Endodermal cell (in vitro differentiated cells): ENCODE data around the gene PKD1. TPM values are rescaled to one million over a fixed set of nuclear protein-coding genes. Genes with fewer than 3 reads are reported as not detected.

Source experiments
- DNase-seq: peaks from one replicate; pipeline ENCODE4 v3.0.0-alpha.2; 2017
- H3K27ac ChIP-seq: 2 replicates; pipeline ENCODE4 v1.5.1; 2013; ENCODE audit warnings: mild to moderate bottlenecking, low read depth, low read length, moderate library complexity
- H3K27me3 ChIP-seq: 2 replicates; pipeline ENCODE4 v1.6.1; 2013; ENCODE audit warnings: mild to moderate bottlenecking, low read length, moderate library complexity; ENCODE audit not compliant: insufficient read depth, control insufficient read depth, poor library complexity, severe bottlenecking
- H3K36me3 ChIP-seq: 2 replicates; pipeline ENCODE4 v1.7.0; 2013; ENCODE audit warnings: mild to moderate bottlenecking, low read length, moderate library complexity; ENCODE audit not compliant: control insufficient read depth, insufficient read depth
- H3K4me1 ChIP-seq: one replicate; pipeline ENCODE4 v1.7.0; 2013; ENCODE audit warnings: low read length; ENCODE audit not compliant: control insufficient read depth, insufficient read depth
- H3K4me3 ChIP-seq: 2 replicates; pipeline ENCODE4 v1.5.1; 2013; ENCODE audit warnings: mild to moderate bottlenecking, low read length, moderate library complexity
- H3K9ac ChIP-seq: 2 replicates; pipeline ENCODE4 v1.6.1; 2013; ENCODE audit warnings: mild to moderate bottlenecking, low read length, moderate library complexity; ENCODE audit not compliant: poor library complexity, severe bottlenecking; ENCODE audit errors: extremely low read depth
- H3K9me3 ChIP-seq: 2 replicates; pipeline ENCODE4 v1.6.1; 2013; ENCODE audit warnings: mild to moderate bottlenecking, low read length, moderate library complexity; ENCODE audit not compliant: control insufficient read depth
- H3K27ac Mint-ChIP-seq: 2 replicates; pipeline ENCODE4 v1.8.0; 2020; ENCODE audit warnings: mixed read lengths
- H3K27me3 Mint-ChIP-seq: 2 replicates; pipeline ENCODE4 v1.8.0; 2021; ENCODE audit warnings: mild to moderate bottlenecking, mixed read lengths; ENCODE audit not compliant: insufficient read depth
- H3K36me3 Mint-ChIP-seq: 2 replicates; pipeline ENCODE4 v1.8.0; 2020; ENCODE audit warnings: low read depth, mixed read lengths
- H3K4me1 Mint-ChIP-seq: 2 replicates; pipeline ENCODE4 v1.8.0; 2020; ENCODE audit warnings: mixed read lengths
- H3K4me3 Mint-ChIP-seq: 2 replicates; pipeline ENCODE4 v1.8.0; 2020; ENCODE audit warnings: mild to moderate bottlenecking, moderate library complexity, mixed read lengths
- H3K9me3 Mint-ChIP-seq: 2 replicates; pipeline ENCODE4 v1.8.0; 2020; ENCODE audit warnings: mild to moderate bottlenecking, mixed read lengths
- CTCF ChIP-seq: fragments of 200-600 bp; sonication (generic); conservative IDR thresholded peaks from 2 replicates; pipeline ENCODE4 v1.5.0; 2021; ENCODE audit warnings: antibody characterized with exemption, mild to moderate bottlenecking
- WGBS, 2 experiments: methylation state at CpG; one replicate each; pipeline versions ENCODE4 v1.1.5 to v1.1.7; 2013; ENCODE audit warnings: missing lambda C conversion rate in 2 of 2, mixed read lengths in 1 of 2; ENCODE audit not compliant: insufficient coverage in 1 of 2, insufficient read length in 1 of 2; 5-methylcytosine and 5-hydroxymethylcytosine counted together
- total RNA-seq, 2 donors: library from RNA; stranded (reverse); fragmentation: NEBNext Ultra II Directional in 1 of 2; extraction: Animal tissue kit (Norgen Biotek cat#: 25700) in 1 of 2; gene quantifications; 2 replicates in 1 of 2; 3 replicates in 1 of 2; pipeline ENCODE4 v1.2.1, GENCODE V29; 2021

The PKD1 gene
- total RNA-seq, 2 donors from 2014 or later, result 104 to 110 TPM

- Mint-ChIP-seq H3K27me3 (no peaks in the 10 kb centered on the region), H3K36me3 (peaks cover 4% of the 10 kb centered on the region), H3K9me3 (no peaks in the 10 kb centered on the region), H3K4me3 (no peak overlapping the region), H3K4me1 (peaks cover 7% of the 10 kb centered on the region), H3K27ac (no peak overlapping the region)
- H3K27me3 ChIP-seq, result no peaks in the 10 kb centered on the region
- H3K36me3 ChIP-seq, result no peaks in the 10 kb centered on the region
- DNase-seq, result no peak
- H3K9me3 ChIP-seq, result no peaks in the 10 kb centered on the region
- TF ChIP-seq CTCF, result no peak
- WGBS, 2 experiments, result 91 to 94% methylated on average over 9 to 20 of the region's 20 CpGs
- H3K4me3 ChIP-seq, result no peak overlapping the region
- no peak overlapping the region for H3K9ac ChIP-seq
- H3K4me1 ChIP-seq, result peaks cover 6% of the 10 kb centered on the region
- H3K27ac ChIP-seq, result no peak overlapping the region
Observed at GRCh38 chr16:2040787-2041522, 94.7 kb downstream of the PKD1 start.

- peaks cover 4% of the 10 kb centered on the region for H3K36me3 Mint-ChIP-seq
- no peak for DNase-seq
- H3K36me3 ChIP-seq, result no peaks in the 10 kb centered on the region
Observed at GRCh38 chr16:2040041-2040786, 95.5 kb downstream of the PKD1 start.

More at GRCh38 chr16:2040041-2040786, 95.5 kb downstream of the PKD1 start:
- no peaks in the 10 kb centered on the region for H3K9me3 ChIP-seq
- WGBS, 2 experiments, result 94 to 95% methylated on average over 16 to 24 of the region's 24 CpGs
- peak overlapping the region; percentile 24 for H3K27ac ChIP-seq
- peaks cover 7% of the 10 kb centered on the region for H3K4me1 Mint-ChIP-seq
- no peaks in the 10 kb centered on the region for H3K27me3 ChIP-seq
- H3K4me3 Mint-ChIP-seq, result no peak overlapping the region
- peak overlapping the region; percentile 90 for H3K27ac Mint-ChIP-seq
- H3K4me3 ChIP-seq, result no peak overlapping the region
- H3K27me3 Mint-ChIP-seq, result no peaks in the 10 kb centered on the region
- H3K9ac ChIP-seq, result no peak overlapping the region
- H3K4me1 ChIP-seq, result peaks cover 6% of the 10 kb centered on the region
- TF ChIP-seq CTCF, result no peak
- H3K9me3 Mint-ChIP-seq, result no peaks in the 10 kb centered on the region
